Karpas-422 (cell line): ENCODE results near the gene TPSD1. TPM values are rescaled to one million over a fixed set of nuclear protein-coding genes. Genes with fewer than 3 reads are reported as not detected.
"Not testable (repeated sequence)": the region's sequence is repeated elsewhere in the genome, so short reads cannot be mapped to it uniquely, and the experiment has no call there.

Experiments
- DNase-seq: peaks from one replicate; pipeline ENCODE4 v3.0.0-alpha.2; 2015
- H2AFZ ChIP-seq: fragments of 200-600 bp; sonication (generic); 2 replicates; pipeline ENCODE4 v1.6.1; 2014; ENCODE audit warnings: antibody characterized with exemption, low read length, mixed read lengths
- H3K27ac ChIP-seq: fragments of 200-600 bp; sonication (generic); 2 replicates; pipeline ENCODE4 v1.5.1; 2014; ENCODE audit warnings: mild to moderate bottlenecking, low read length, moderate library complexity
- H3K27me3 ChIP-seq: fragments of 200-600 bp; sonication (generic); 2 replicates; pipeline ENCODE4 v1.6.1; 2014; ENCODE audit warnings: low read length, mixed read lengths
- H3K36me3 ChIP-seq: fragments of 200-600 bp; sonication (generic); 2 replicates; pipeline ENCODE4 v1.6.1; 2014; ENCODE audit warnings: low read length, mixed read lengths; ENCODE audit not compliant: insufficient read depth
- H3K4me1 ChIP-seq: fragments of 200-600 bp; sonication (generic); 2 replicates; pipeline ENCODE4 v1.6.1; 2014; ENCODE audit warnings: mild to moderate bottlenecking, low read length, mixed read lengths
- H3K4me2 ChIP-seq: fragments of 200-600 bp; sonication (generic); 2 replicates; pipeline ENCODE4 v1.6.1; 2014; ENCODE audit warnings: low read length, low read depth, mild to moderate bottlenecking; ENCODE audit not compliant: poor library complexity, severe bottlenecking
- H3K4me3 ChIP-seq: fragments of 200-600 bp; sonication (generic); 2 replicates; pipeline ENCODE4 v1.5.1; 2014; ENCODE audit warnings: mild to moderate bottlenecking, antibody characterized with exemption, low read length, mixed read lengths
- H3K79me2 ChIP-seq: fragments of 200-600 bp; sonication (generic); 2 replicates; pipeline ENCODE4 v1.6.1; 2014; ENCODE audit warnings: mild to moderate bottlenecking, low read length, mixed read lengths
- H3K9ac ChIP-seq: fragments of 200-600 bp; sonication (generic); 2 replicates; pipeline ENCODE4 v1.6.0; 2014; ENCODE audit warnings: low read length
- H3K9me2 ChIP-seq: fragments of 200-600 bp; sonication (generic), shearing (Covaris generic); replicated peaks from 2 replicates; pipeline ENCODE4 v1.6.0; 2014; ENCODE audit warnings: mild to moderate bottlenecking, low read length, moderate library complexity; ENCODE audit not compliant: insufficient read depth
- H3K9me3 ChIP-seq: fragments of 300-700, 200-600 bp; sonication (generic); 2 replicates; pipeline ENCODE4 v1.6.1; 2014; ENCODE audit warnings: low read length, mixed read lengths
- H4K20me1 ChIP-seq: fragments of 200-600 bp; sonication (generic); 2 replicates; pipeline ENCODE4 v1.6.1; 2014; ENCODE audit warnings: mild to moderate bottlenecking, antibody characterized with exemption, low read length, low read depth; ENCODE audit not compliant: insufficient read depth
- total RNA-seq: library from RNA; depleted of rRNA; stranded (reverse); fragments of >200 nt; shearing (Covaris generic); gene quantifications from 2 replicates; pipeline ENCODE4 v1.2.3, GENCODE V29; 2014; ENCODE audit warnings: low replicate concordance

The TPSD1 gene
- total RNA-seq, 1 experiment from 2014 or later = not detected

GRCh38 chr16:1289477-1289866 lies 33.6 kb downstream of the TPSD1 start:
- H3K9me2 ChIP-seq = no peaks in the 10 kb centered on the region
- H2AFZ ChIP-seq = no peak overlapping the region
- no peak overlapping the region for H3K4me3 ChIP-seq
- H3K4me1 ChIP-seq = peaks cover 8% of the 10 kb centered on the region
- no peaks in the 10 kb centered on the region for H3K79me2 ChIP-seq
- DNase-seq = no peak
- no peaks in the 10 kb centered on the region for H3K27me3 ChIP-seq
- H3K27ac ChIP-seq = no peak overlapping the region
- no peak overlapping the region for H3K4me2 ChIP-seq
- H3K9ac ChIP-seq = no peak overlapping the region
- H3K9me3 ChIP-seq = no peaks in the 10 kb centered on the region
- no peaks in the 10 kb centered on the region for H3K36me3 ChIP-seq
- H4K20me1 ChIP-seq = no peaks in the 10 kb centered on the region

DNA sequence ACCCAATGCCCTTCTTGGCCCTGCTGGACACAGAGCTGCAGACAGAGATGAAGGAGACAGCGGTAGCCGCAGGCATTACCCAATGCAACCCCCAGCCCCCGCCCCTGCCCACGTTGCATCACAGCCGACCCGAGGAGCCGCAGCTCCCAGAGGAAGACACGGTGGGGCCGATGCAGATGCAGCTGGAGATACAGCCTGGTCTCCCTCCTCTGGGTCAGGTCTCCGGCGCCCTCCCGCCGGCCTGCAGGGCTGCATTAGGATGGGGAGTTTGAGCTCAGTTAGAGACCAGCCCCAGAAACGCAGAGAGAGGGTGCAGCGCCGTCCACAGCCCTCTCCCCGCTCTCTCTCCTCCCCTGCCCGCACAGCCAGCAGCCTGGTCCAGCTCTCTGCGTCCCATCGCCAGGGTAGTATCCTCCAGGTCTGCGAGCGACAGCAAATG lies 34.2 kb downstream of the TPSD1 start:
- H3K4me3 ChIP-seq = no peak overlapping the region

DNA sequence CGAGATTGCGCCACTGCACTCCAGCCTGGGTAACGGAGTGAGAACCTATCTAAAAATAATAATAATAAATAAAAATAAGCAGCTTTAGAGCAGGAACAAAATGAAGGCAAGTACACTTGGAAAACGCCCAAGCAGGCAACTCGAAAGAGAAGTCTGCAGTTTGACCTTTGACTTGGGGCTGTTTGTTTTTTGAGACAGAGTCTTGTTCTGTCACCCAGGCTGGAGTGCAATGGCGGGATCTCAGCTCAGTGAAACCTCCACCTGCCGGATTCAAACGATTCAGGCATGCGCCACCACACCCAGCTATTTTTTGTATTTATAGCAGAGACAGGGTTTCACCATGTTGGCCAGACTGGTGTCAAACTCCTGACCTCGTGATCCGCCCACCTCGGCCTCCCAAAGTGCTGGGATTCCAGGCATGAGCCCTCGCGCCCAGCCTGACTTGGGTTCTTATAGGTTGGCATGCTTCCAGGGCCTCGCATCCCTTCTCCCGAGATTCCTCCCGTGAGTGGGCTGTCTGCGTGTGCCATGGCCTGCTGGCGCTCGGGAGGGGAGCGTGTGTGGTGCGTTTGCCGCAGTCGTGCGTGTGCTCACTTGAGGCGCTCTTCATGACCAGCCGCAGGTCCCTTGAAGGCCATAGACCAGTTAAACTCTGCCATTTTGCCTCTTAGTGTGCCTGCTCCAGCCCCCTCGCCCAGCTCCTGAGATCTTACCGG lies 35.1 kb downstream of the TPSD1 start:
- no peaks in the 10 kb centered on the region for H3K79me2 ChIP-seq
- H3K4me1 ChIP-seq = peaks cover 8% of the 10 kb centered on the region
- no peak overlapping the region for H3K4me2 ChIP-seq
- no peaks in the 10 kb centered on the region for H3K9me3 ChIP-seq
- no peaks in the 10 kb centered on the region for H3K9me2 ChIP-seq
- no peak overlapping the region for H3K4me3 ChIP-seq
- DNase-seq = no peak
- H3K9ac ChIP-seq = no peak overlapping the region
- no peaks in the 10 kb centered on the region for H3K27me3 ChIP-seq
- no peaks in the 10 kb centered on the region for H3K36me3 ChIP-seq
- H4K20me1 ChIP-seq = no peaks in the 10 kb centered on the region
- no peak overlapping the region for H2AFZ ChIP-seq
- H3K27ac ChIP-seq = no peak overlapping the region

More for the DNA sequence above, 34.2 kb downstream of the TPSD1 start:
- Histone ChIP-seq H3K9me2 (no peaks in the 10 kb centered on the region), H3K9ac (no peak overlapping the region), H3K4me1 (peaks cover 8% of the 10 kb centered on the region), H3K79me2 (no peaks in the 10 kb centered on the region), H3K27me3 (no peaks in the 10 kb centered on the region), H2AFZ (no peak overlapping the region), H3K9me3 (no peaks in the 10 kb centered on the region), H4K20me1 (no peaks in the 10 kb centered on the region), H3K27ac (no peak overlapping the region), H3K4me2 (no peak overlapping the region), H3K36me3 (no peaks in the 10 kb centered on the region)
- no peak for DNase-seq

DNA sequence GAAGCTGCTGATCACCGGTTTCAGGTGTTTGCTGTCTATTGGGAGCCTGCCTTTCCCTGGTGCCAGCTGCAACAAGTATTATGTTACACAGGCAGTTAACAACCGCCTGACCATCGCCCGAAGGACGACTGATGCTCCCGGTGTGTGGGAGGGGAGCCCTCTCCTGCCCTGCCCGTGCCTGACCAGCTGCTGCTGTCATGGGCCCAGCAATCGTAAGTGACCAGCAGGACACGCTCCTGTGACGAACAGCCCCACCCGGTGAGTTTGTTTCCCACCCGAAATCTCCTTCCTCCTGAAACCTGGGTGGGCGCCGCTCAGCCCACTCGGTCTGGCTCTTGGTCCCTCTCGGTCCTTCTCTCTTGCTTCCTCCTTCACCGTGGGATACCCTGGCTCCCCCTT lies 35.7 kb downstream of the TPSD1 start:
- no peak for DNase-seq
- Histone ChIP-seq H3K4me2 (no peak overlapping the region), H2AFZ (no peak overlapping the region), H4K20me1 (no peaks in the 10 kb centered on the region), H3K4me3 (no peak overlapping the region), H3K27me3 (no peaks in the 10 kb centered on the region), H3K79me2 (no peaks in the 10 kb centered on the region), H3K36me3 (no peaks in the 10 kb centered on the region), H3K27ac (no peak overlapping the region), H3K4me1 (peaks cover 8% of the 10 kb centered on the region), H3K9me3 (no peaks in the 10 kb centered on the region), H3K9ac (no peak overlapping the region), H3K9me2 (no peaks in the 10 kb centered on the region)

DNA sequence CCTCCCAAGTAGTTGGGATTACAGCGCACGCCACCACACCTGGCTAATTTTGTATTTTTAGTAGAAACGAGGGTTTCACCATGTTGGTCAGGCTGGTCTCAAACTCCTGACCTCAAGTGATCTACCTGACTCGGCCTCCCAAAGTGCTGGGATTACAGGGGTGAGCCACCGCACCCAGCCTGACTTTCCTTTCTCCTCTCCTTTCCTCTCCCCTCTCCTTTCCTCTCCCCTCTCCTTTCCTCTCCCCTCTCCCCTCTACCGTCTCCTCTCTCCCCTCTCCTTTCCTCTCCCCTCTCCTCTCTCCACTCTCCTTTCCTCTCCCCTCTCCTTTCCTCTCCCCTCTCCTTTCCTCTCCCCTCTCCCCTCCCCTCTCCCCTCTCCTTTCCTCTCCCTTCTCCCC lies 36.3 kb downstream of the TPSD1 start:
- not testable (repeated sequence) for H3K9me3 ChIP-seq, H2AFZ ChIP-seq, H3K4me2 ChIP-seq, H3K79me2 ChIP-seq, H3K27ac ChIP-seq, DNase-seq, H3K27me3 ChIP-seq, H4K20me1 ChIP-seq, H3K36me3 ChIP-seq, H3K4me3 ChIP-seq, H3K9me2 ChIP-seq, H3K9ac ChIP-seq
- H3K4me1 ChIP-seq = peaks cover 11% of the 10 kb centered on the region

- not testable (repeated sequence) for H3K4me3 ChIP-seq, H3K36me3 ChIP-seq, H3K9me2 ChIP-seq, H3K9me3 ChIP-seq, H3K27ac ChIP-seq, DNase-seq, H4K20me1 ChIP-seq, H3K27me3 ChIP-seq, H2AFZ ChIP-seq, H3K4me2 ChIP-seq, H3K79me2 ChIP-seq, H3K9ac ChIP-seq
- H3K4me1 ChIP-seq = peaks cover 11% of the 10 kb centered on the region
These were observed 36.9 kb downstream of the TPSD1 start for GRCh38 chr16:1292808-1293207.

DNA sequence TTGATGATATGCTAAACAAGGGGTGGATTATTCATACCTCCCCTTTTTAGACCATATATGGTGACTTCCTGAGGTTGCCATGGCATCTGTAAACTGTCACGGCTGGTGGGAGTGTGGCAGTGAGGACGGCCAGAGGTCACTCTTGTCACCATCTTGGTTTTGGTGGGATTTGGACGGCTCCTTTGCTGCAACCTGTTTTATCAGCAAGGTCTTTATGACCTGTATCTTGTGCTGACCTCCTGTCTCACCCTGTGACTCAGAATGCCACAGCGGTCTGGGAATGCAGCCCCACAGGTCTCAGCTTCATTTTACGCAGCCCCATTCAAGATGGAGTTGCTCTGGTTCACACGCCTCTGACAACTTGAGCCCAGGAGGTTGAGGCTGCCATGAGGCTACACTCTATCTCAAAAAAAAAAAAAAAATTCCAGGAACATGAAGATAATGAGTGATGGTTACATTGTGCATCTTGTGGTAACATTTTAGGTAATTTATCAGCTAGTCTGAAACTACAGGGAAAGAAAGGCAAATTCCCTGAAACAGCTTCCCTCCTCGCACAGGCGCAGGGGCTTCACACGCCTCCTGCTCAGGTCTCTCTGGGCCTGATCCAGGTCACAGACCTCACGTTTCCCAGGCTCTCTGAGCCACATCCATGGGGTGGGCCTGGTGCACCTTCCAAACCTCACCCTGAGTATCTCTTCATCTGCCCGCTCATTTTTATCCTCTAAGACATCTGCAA lies 38.2 kb downstream of the TPSD1 start:
- Histone ChIP-seq H3K4me2 (no peak overlapping the region), H3K79me2 (no peaks in the 10 kb centered on the region), H3K9me3 (no peaks in the 10 kb centered on the region), H3K4me1 (peaks cover 11% of the 10 kb centered on the region), H3K4me3 (no peak overlapping the region), H3K9ac (no peak overlapping the region), H3K27ac (no peak overlapping the region), H3K27me3 (no peaks in the 10 kb centered on the region), H3K9me2 (no peaks in the 10 kb centered on the region), H3K36me3 (no peaks in the 10 kb centered on the region), H2AFZ (no peak overlapping the region), H4K20me1 (0 out of 2 replicates have a peak, but pooled peaks cover 3% of the 10 kb centered on the region)
- DNase-seq = peak; percentile 70

- Histone ChIP-seq H3K4me1 (peaks cover 11% of the 10 kb centered on the region), H2AFZ (no peak overlapping the region), H3K9me2 (no peaks in the 10 kb centered on the region), H3K36me3 (no peaks in the 10 kb centered on the region), H3K9me3 (no peaks in the 10 kb centered on the region), H3K79me2 (no peaks in the 10 kb centered on the region), H3K9ac (no peak overlapping the region), H3K4me3 (no peak overlapping the region), H3K27me3 (no peaks in the 10 kb centered on the region), H4K20me1 (peaks cover 3% of the 10 kb centered on the region; the same call in 1 of the 2 replicates), H3K4me2 (no peak overlapping the region), H3K27ac (no peak overlapping the region)
- DNase-seq = no peak
These were observed 39.6 kb downstream of the TPSD1 start for GRCh38 chr16:1295465-1295864.
